ENCODE results near the gene ADSL. TPM values are rescaled to one million over a fixed set of nuclear protein-coding genes. Genes with fewer than 3 reads are reported as not detected.

Gene ADSL
- total and polyA plus RNA-seq, 2 donors (not counting 1 experiment from before 2014, with no cell fraction given): 67.0 to 89.8 TPM

- Histone ChIP-seq H3K9me3 (ENCODE audit: control insufficient read depth, insufficient read depth, low read depth, low read length) (no peaks in the 10 kb centered on the region), H3K4me1 (ENCODE audit: control insufficient read depth, extremely low read depth, insufficient read depth, low read length) (peaks cover 2% of the 10 kb centered on the region), H3K79me2 (ENCODE audit: control insufficient read depth, insufficient read depth, low read length) (no peaks in the 10 kb centered on the region), H3K4me3 (replicated peaks in 1 of 4; ENCODE audit: control extremely low read depth in 1 of 4, insufficient read depth in 1 of 4, low read depth in 3 of 4, low read length in 4 of 4) (no peak overlapping the region), H3K4me2 (ENCODE audit: extremely low read depth, insufficient read depth, low read length) (no peak overlapping the region), H2AFZ (ENCODE audit: low read length) (no peak overlapping the region), H3K27ac (ENCODE audit: insufficient read depth, low read length) (no peak overlapping the region), H3K9ac (ENCODE audit: insufficient read depth, low read length) (no peak overlapping the region), H3K27me3 (ENCODE audit: control insufficient read depth, insufficient read depth, low read length) (no peaks in the 10 kb centered on the region), H3K36me3 (ENCODE audit: control insufficient read depth, insufficient read depth, low read length) (no peaks in the 10 kb centered on the region), H4K20me1 (ENCODE audit: control insufficient read depth, extremely low read depth, insufficient read depth, low read length) (no peaks in the 10 kb centered on the region)
- no peak for TF ChIP-seq CTCF (conservative IDR thresholded peaks at IDR 0.05 in 1 of 2, IDR thresholded peaks at IDR 0.05 in 1 of 2; ENCODE audit: low read depth in 1 of 2, low read length in 2 of 2)
- no peak for TF ChIP-seq EZH2 (IDR thresholded peaks at IDR 0.05; ENCODE audit: low read length, missing control alignments)
- no peak for DNase-seq (ENCODE audit: low read depth in 2 of 2)
Measured at GRCh38 chr22:40335358-40335757, 10.9 kb upstream of the ADSL start.

GRCh38 chr22:40340044-40340443 lies 6.3 kb upstream of the ADSL start:
- H3K36me3 ChIP-seq (ENCODE audit: control insufficient read depth, insufficient read depth, low read length): no peaks in the 10 kb centered on the region

GRCh38 chr22:40341604-40342003 lies 4.7 kb upstream of the ADSL start:
- no peak overlapping the region for H3K4me3 ChIP-seq (replicated peaks in 1 of 4; ENCODE audit: control extremely low read depth in 1 of 4, insufficient read depth in 1 of 4, low read depth in 3 of 4, low read length in 4 of 4)
- DNase-seq (ENCODE audit: low read depth in 2 of 2): no peak
- H3K27me3 ChIP-seq (ENCODE audit: control insufficient read depth, insufficient read depth, low read length): no peaks in the 10 kb centered on the region
- TF ChIP-seq CTCF (conservative IDR thresholded peaks at IDR 0.05 in 1 of 2, IDR thresholded peaks at IDR 0.05 in 1 of 2; ENCODE audit: low read depth in 1 of 2, low read length in 2 of 2) (no peak), EZH2 (IDR thresholded peaks at IDR 0.05; ENCODE audit: low read length, missing control alignments) (no peak)
- no peaks in the 10 kb centered on the region for H3K9me3 ChIP-seq (ENCODE audit: control insufficient read depth, insufficient read depth, low read depth, low read length)
- H3K4me1 ChIP-seq (ENCODE audit: control insufficient read depth, extremely low read depth, insufficient read depth, low read length): no peaks in the 10 kb centered on the region
- H3K27ac ChIP-seq (ENCODE audit: insufficient read depth, low read length): no peak overlapping the region
- H4K20me1 ChIP-seq (ENCODE audit: control insufficient read depth, extremely low read depth, insufficient read depth, low read length): no peaks in the 10 kb centered on the region
- H3K9ac ChIP-seq (ENCODE audit: insufficient read depth, low read length): no peak overlapping the region
- H2AFZ ChIP-seq (ENCODE audit: low read length): no peak overlapping the region
- no peak overlapping the region for H3K4me2 ChIP-seq (ENCODE audit: extremely low read depth, insufficient read depth, low read length)
- H3K79me2 ChIP-seq (ENCODE audit: control insufficient read depth, insufficient read depth, low read length): no peaks in the 10 kb centered on the region
- no peaks in the 10 kb centered on the region for H3K36me3 ChIP-seq (ENCODE audit: control insufficient read depth, insufficient read depth, low read length)

More at GRCh38 chr22:40340044-40340443, 6.3 kb upstream of the ADSL start:
- Histone ChIP-seq H4K20me1 (ENCODE audit: control insufficient read depth, extremely low read depth, insufficient read depth, low read length) (no peaks in the 10 kb centered on the region), H3K27me3 (ENCODE audit: control insufficient read depth, insufficient read depth, low read length) (no peaks in the 10 kb centered on the region), H3K9me3 (ENCODE audit: control insufficient read depth, insufficient read depth, low read depth, low read length) (no peaks in the 10 kb centered on the region), H3K4me2 (ENCODE audit: extremely low read depth, insufficient read depth, low read length) (no peak overlapping the region), H2AFZ (ENCODE audit: low read length) (no peak overlapping the region), H3K79me2 (ENCODE audit: control insufficient read depth, insufficient read depth, low read length) (no peaks in the 10 kb centered on the region), H3K4me1 (ENCODE audit: control insufficient read depth, extremely low read depth, insufficient read depth, low read length) (no peaks in the 10 kb centered on the region), H3K4me3 (replicated peaks in 1 of 4; ENCODE audit: control extremely low read depth in 1 of 4, insufficient read depth in 1 of 4, low read depth in 3 of 4, low read length in 4 of 4) (no peak overlapping the region), H3K9ac (ENCODE audit: insufficient read depth, low read length) (no peak overlapping the region), H3K27ac (ENCODE audit: insufficient read depth, low read length) (no peak overlapping the region)
- no peak for TF ChIP-seq CTCF (conservative IDR thresholded peaks at IDR 0.05 in 1 of 2, IDR thresholded peaks at IDR 0.05 in 1 of 2; ENCODE audit: low read depth in 1 of 2, low read length in 2 of 2)
- TF ChIP-seq EZH2 (IDR thresholded peaks at IDR 0.05; ENCODE audit: low read length, missing control alignments): no peak
- DNase-seq (ENCODE audit: low read depth in 2 of 2): no peak

All from fibroblast of lung (primary cell).